Endodermal cell (in vitro differentiated cells): ENCODE results near the gene CLCN7. TPM values are rescaled to one million over a fixed set of nuclear protein-coding genes. Genes with fewer than 3 reads are reported as not detected.

Source experiments
- DNase-seq: peaks from one replicate; pipeline ENCODE4 v3.0.0-alpha.2; 2017
- H3K27ac ChIP-seq: 2 replicates; pipeline ENCODE4 v1.5.1; 2013; ENCODE audit warnings: mild to moderate bottlenecking, low read depth, low read length, moderate library complexity
- H3K27me3 ChIP-seq: 2 replicates; pipeline ENCODE4 v1.6.1; 2013; ENCODE audit warnings: mild to moderate bottlenecking, low read length, moderate library complexity; ENCODE audit not compliant: insufficient read depth, control insufficient read depth, poor library complexity, severe bottlenecking
- H3K36me3 ChIP-seq: 2 replicates; pipeline ENCODE4 v1.7.0; 2013; ENCODE audit warnings: mild to moderate bottlenecking, low read length, moderate library complexity; ENCODE audit not compliant: control insufficient read depth, insufficient read depth
- H3K4me1 ChIP-seq: one replicate; pipeline ENCODE4 v1.7.0; 2013; ENCODE audit warnings: low read length; ENCODE audit not compliant: control insufficient read depth, insufficient read depth
- H3K4me3 ChIP-seq: 2 replicates; pipeline ENCODE4 v1.5.1; 2013; ENCODE audit warnings: mild to moderate bottlenecking, low read length, moderate library complexity
- H3K9ac ChIP-seq: 2 replicates; pipeline ENCODE4 v1.6.1; 2013; ENCODE audit warnings: mild to moderate bottlenecking, low read length, moderate library complexity; ENCODE audit not compliant: poor library complexity, severe bottlenecking; ENCODE audit errors: extremely low read depth
- H3K9me3 ChIP-seq: 2 replicates; pipeline ENCODE4 v1.6.1; 2013; ENCODE audit warnings: mild to moderate bottlenecking, low read length, moderate library complexity; ENCODE audit not compliant: control insufficient read depth
- H3K27ac Mint-ChIP-seq: 2 replicates; pipeline ENCODE4 v1.8.0; 2020; ENCODE audit warnings: mixed read lengths
- H3K27me3 Mint-ChIP-seq: 2 replicates; pipeline ENCODE4 v1.8.0; 2021; ENCODE audit warnings: mild to moderate bottlenecking, mixed read lengths; ENCODE audit not compliant: insufficient read depth
- H3K36me3 Mint-ChIP-seq: 2 replicates; pipeline ENCODE4 v1.8.0; 2020; ENCODE audit warnings: low read depth, mixed read lengths
- H3K4me1 Mint-ChIP-seq: 2 replicates; pipeline ENCODE4 v1.8.0; 2020; ENCODE audit warnings: mixed read lengths
- H3K4me3 Mint-ChIP-seq: 2 replicates; pipeline ENCODE4 v1.8.0; 2020; ENCODE audit warnings: mild to moderate bottlenecking, moderate library complexity, mixed read lengths
- H3K9me3 Mint-ChIP-seq: 2 replicates; pipeline ENCODE4 v1.8.0; 2020; ENCODE audit warnings: mild to moderate bottlenecking, mixed read lengths
- whole genome bisulfite sequencing, 2 experiments: methylation state at CpG; one replicate each; pipeline versions ENCODE4 v1.1.5 to v1.1.7; 2013; ENCODE audit warnings: missing lambda C conversion rate in 2 of 2, mixed read lengths in 1 of 2; ENCODE audit not compliant: insufficient coverage in 1 of 2, insufficient read length in 1 of 2; 5-methylcytosine and 5-hydroxymethylcytosine counted together
- total RNA-seq, 2 donors: library from RNA; stranded (reverse); fragmentation: NEBNext Ultra II Directional in 1 of 2; extraction: Animal tissue kit (Norgen Biotek cat#: 25700) in 1 of 2; gene quantifications; 2 replicates in 1 of 2; 3 replicates in 1 of 2; pipeline ENCODE4 v1.2.1, GENCODE V29; 2021
- TF ChIP-seq, protein P1 (sequence below): fragments of 200-600 bp; sonication (generic); conservative IDR thresholded peaks from 2 replicates; pipeline ENCODE4 v1.5.0; 2021; ENCODE audit warnings: antibody characterized with exemption, mild to moderate bottlenecking

Gene CLCN7
- total RNA-seq, 2 donors from 2014 or later: 94.4 to 96.7 TPM

DNA sequence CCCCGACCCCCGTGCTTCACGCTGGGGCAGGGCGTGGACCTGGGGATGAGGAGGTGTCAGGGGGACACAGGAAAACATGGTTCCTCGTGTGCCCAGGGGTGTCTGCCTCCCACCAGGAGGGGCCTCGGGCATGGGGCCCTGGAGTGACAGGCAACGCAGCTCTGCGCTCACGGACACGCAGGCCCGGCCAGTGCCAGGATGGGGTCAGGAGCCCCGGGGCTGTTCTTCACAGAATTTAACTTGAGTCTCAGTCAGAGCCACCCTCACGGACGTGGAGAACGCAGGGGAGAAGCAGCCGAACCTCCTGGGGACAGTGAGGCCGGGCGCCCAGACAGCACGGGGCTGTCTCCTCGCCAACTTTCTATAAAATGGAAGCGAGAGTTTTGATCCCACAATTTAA lies 77.0 kb downstream of the CLCN7 start:
- TF ChIP-seq, protein P1, sequence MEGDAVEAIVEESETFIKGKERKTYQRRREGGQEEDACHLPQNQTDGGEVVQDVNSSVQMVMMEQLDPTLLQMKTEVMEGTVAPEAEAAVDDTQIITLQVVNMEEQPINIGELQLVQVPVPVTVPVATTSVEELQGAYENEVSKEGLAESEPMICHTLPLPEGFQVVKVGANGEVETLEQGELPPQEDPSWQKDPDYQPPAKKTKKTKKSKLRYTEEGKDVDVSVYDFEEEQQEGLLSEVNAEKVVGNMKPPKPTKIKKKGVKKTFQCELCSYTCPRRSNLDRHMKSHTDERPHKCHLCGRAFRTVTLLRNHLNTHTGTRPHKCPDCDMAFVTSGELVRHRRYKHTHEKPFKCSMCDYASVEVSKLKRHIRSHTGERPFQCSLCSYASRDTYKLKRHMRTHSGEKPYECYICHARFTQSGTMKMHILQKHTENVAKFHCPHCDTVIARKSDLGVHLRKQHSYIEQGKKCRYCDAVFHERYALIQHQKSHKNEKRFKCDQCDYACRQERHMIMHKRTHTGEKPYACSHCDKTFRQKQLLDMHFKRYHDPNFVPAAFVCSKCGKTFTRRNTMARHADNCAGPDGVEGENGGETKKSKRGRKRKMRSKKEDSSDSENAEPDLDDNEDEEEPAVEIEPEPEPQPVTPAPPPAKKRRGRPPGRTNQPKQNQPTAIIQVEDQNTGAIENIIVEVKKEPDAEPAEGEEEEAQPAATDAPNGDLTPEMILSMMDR: no peak
- H3K9ac ChIP-seq: no peak overlapping the region
- no peak for DNase-seq
- H3K27me3 ChIP-seq: no peaks in the 10 kb centered on the region
- H3K4me3 ChIP-seq: no peak overlapping the region
- Mint-ChIP-seq H3K4me3 (no peak overlapping the region), H3K27me3 (no peaks in the 10 kb centered on the region), H3K36me3 (peaks cover 45% of the 10 kb centered on the region), H3K9me3 (no peaks in the 10 kb centered on the region), H3K4me1 (no peaks in the 10 kb centered on the region), H3K27ac (no peak overlapping the region)
- peaks cover 9% of the 10 kb centered on the region for H3K36me3 ChIP-seq
- H3K9me3 ChIP-seq: no peaks in the 10 kb centered on the region
- no peak overlapping the region for H3K27ac ChIP-seq
- H3K4me1 ChIP-seq: no peaks in the 10 kb centered on the region
- 96% methylated on average over 9 to 20 of the region's 21 CpGs for WGBS, 2 experiments

- Histone ChIP-seq H3K4me1 (no peaks in the 10 kb centered on the region), H3K9ac (no peak overlapping the region), H3K36me3 (no peaks in the 10 kb centered on the region), H3K27me3 (no peaks in the 10 kb centered on the region), H3K9me3 (no peaks in the 10 kb centered on the region), H3K27ac (no peak overlapping the region), H3K4me3 (no peak overlapping the region)
- 92 to 93% methylated on average over 21 to 22 of the region's 22 CpGs for WGBS, 2 experiments
- H3K4me1 Mint-ChIP-seq: no peaks in the 10 kb centered on the region
- DNase-seq: no peak
- H3K27ac Mint-ChIP-seq: no peak overlapping the region
- TF ChIP-seq, protein P1: no peak
- no peaks in the 10 kb centered on the region for H3K27me3 Mint-ChIP-seq
- H3K4me3 Mint-ChIP-seq: no peak overlapping the region
- H3K9me3 Mint-ChIP-seq: no peaks in the 10 kb centered on the region
- H3K36me3 Mint-ChIP-seq: peaks cover 47% of the 10 kb centered on the region
These were observed 79.3 kb downstream of the CLCN7 start for GRCh38 chr16:1395444-1396031.

Other genes starting within 250 kb of the CLCN7 start
- not detected for gene TPSG1, start 249.8 kb downstream of the CLCN7 start, total RNA-seq
- gene TPSB2, start 244.8 kb downstream of the CLCN7 start, total RNA-seq: not detected
- not detected for gene TPSAB1, start 234.3 kb downstream of the CLCN7 start, total RNA-seq
- gene TPSD1, start 219.0 kb downstream of the CLCN7 start, total RNA-seq: not detected
- gene UBE2I, start 165.4 kb downstream of the CLCN7 start, total RNA-seq: 100 to 1,000 TPM; 250 to 294 TPM
- 10 to 100 TPM; 25.0 to 43.5 TPM for gene BAIAP3, start 141.4 kb downstream of the CLCN7 start, total RNA-seq
- 10 to 100 TPM; 64.9 to 67.4 TPM for gene TSR3, start 123.2 kb downstream of the CLCN7 start, total RNA-seq
- 10 to 100 TPM; 34.0 to 38.4 TPM for gene GNPTG, start 123.1 kb downstream of the CLCN7 start, total RNA-seq
- 10 to 100 TPM; 46.4 to 48.3 TPM for gene UNKL, start 60.3 kb downstream of the CLCN7 start, total RNA-seq
- gene UQCC4, start 54.3 kb downstream of the CLCN7 start, total RNA-seq: 10 to 100 TPM in 1 of 2 donors, 1 to 10 TPM in 1; 9.2 to 10.9 TPM
- under 1 TPM; 0.51 to 0.79 TPM for gene PERCC1, start 44.0 kb downstream of the CLCN7 start, total RNA-seq
- 1 to 10 TPM; 1.9 to 2.2 TPM for gene CCDC154, start 30.5 kb downstream of the CLCN7 start, total RNA-seq
- not detected for gene PTX4, start 13.9 kb upstream of the CLCN7 start, total RNA-seq
- 10 to 100 TPM; 85.0 to 91.7 TPM for gene TELO2, start 18.3 kb upstream of the CLCN7 start, total RNA-seq
- not detected for gene TMEM204, start 58.6 kb upstream of the CLCN7 start, total RNA-seq
- gene IFT140, start 137.0 kb upstream of the CLCN7 start, total RNA-seq: 10 to 100 TPM; 43.0 to 58.9 TPM
- gene CRAMP1, start 137.3 kb upstream of the CLCN7 start, total RNA-seq: 10 to 100 TPM; 29.2 to 40.0 TPM
- gene JPT2, start 203.3 kb upstream of the CLCN7 start, total RNA-seq: 100 to 1,000 TPM; 161 to 168 TPM
- gene MAPK8IP3, start 231.2 kb upstream of the CLCN7 start, total RNA-seq: 10 to 100 TPM; 76.0 to 84.0 TPM